ENCODE data around the gene ASH1L. TPM values are rescaled to one million over a fixed set of nuclear protein-coding genes. Genes with fewer than 3 reads are reported as not detected.
A peak's percentile ranks its signal among the peaks of the same experiment; 100 is the strongest.

The ASH1L gene
- total RNA-seq, 1 donor from 2014 or later, result 39.5 TPM

DNA sequence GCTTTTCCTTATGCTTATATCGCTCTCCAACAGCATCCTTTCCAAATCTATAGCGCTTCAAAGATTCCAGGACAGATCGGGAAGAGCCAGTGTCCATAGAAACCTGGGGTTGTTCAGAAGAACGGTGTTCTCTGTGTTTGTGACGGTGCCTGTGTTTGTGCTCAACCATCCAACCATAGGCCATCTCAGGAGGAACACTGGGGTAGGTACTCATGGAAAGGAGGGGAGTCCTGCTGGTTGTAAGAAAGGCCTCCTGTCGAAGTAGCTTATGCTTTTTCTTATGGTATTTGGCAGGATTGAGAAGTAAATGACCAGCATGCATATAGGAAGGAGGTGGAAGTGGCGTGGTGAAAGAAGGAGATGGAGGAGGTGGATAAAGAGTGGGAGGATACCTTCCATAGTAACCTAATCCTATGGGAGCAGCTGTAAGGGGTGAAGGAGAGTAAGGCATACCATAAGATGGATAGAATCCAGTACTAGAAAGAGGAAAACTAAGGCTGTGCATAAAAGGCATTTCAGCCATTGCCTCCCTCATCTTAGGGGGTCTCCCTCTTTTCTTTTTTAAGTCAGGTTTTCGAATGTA is 84.2 kb downstream of the ASH1L start:
- intact Hi-C loops (cut with micrococcal nuclease), result no loop called here
- H3K36me3 Mint-ChIP-seq (ENCODE audit: low read depth), result peaks cover 67% of the 10 kb centered on the region

DNA sequence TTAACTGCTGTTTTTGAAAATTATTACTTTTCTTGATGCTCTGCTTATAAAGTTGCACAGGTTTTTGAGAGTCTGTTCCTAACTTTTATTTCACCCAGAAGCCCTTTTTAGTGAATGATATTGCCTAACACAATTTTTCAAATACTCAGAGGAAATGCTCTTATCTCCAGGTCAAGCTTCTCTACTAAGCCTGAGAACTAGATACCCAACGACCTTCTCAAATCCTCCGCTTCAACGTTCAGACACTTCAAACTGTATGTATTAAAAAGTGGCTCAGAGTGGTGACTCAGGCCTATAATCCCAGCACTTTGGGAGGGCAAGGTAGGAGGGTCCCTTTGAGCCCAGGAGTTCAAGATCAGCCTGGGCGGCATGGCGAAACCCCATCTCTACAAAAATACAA is 88.5 kb downstream of the ASH1L start:
- peaks cover 69% of the 10 kb centered on the region for H3K36me3 Mint-ChIP-seq (ENCODE audit: low read depth)
- DNase-seq (ENCODE audit: low spot score), result no peak
- intact Hi-C loops (cut with micrococcal nuclease), result no loop called here
- H3K4me3 Mint-ChIP-seq (ENCODE audit: low read depth), result no peak overlapping the region
- peaks cover 19% of the 10 kb centered on the region for H3K4me1 Mint-ChIP-seq (ENCODE audit: low read depth)
- no peaks in the 10 kb centered on the region for H3K27me3 Mint-ChIP-seq (ENCODE audit: low read depth)
- peaks cover 28% of the 10 kb centered on the region for H3K9me3 Mint-ChIP-seq
- H3K27ac Mint-ChIP-seq, result no peak overlapping the region

More for the DNA sequence above, 84.2 kb downstream of the ASH1L start:
- H3K4me3 Mint-ChIP-seq (ENCODE audit: low read depth), result no peak overlapping the region
- H3K27ac Mint-ChIP-seq, result no peak overlapping the region
- peaks cover 3% of the 10 kb centered on the region for H3K9me3 Mint-ChIP-seq
- peaks cover 14% of the 10 kb centered on the region for H3K4me1 Mint-ChIP-seq (ENCODE audit: low read depth)
- no peak for DNase-seq (ENCODE audit: low spot score)
- no peaks in the 10 kb centered on the region for H3K27me3 Mint-ChIP-seq (ENCODE audit: low read depth)

DNA sequence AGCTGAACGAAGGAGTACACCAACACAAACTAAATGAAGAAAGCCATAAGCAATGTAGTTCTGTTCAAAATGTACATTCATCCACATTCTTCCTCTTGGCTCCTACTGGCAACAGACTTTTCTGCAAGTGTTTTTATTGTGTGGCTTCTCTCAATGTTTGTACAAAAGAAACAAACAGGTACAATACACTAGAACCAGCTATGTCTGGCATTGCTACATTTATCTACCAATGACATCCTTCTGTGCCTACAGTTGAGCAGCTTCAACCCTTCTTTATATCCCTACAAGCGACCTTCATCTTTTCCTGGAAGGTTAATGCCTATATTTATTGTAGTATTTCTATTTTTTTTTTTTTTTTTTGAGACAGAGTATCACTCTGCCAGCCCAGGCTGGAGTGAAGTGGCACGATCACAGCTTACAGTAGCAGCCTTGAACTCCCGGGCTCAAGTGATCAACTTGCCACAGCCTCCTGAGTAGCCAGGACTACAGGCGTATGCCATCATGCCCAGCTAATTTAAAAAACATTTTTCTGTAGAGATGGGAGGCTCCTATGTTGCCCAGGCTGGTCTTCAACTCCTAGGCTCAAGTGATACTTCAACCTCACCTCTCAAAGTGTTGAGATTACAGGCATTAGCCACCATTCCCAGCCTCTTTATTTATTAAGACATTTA is 89.3 kb downstream of the ASH1L start:
- H3K36me3 Mint-ChIP-seq (ENCODE audit: low read depth), result peaks cover 64% of the 10 kb centered on the region
- no peak overlapping the region for H3K4me3 Mint-ChIP-seq (ENCODE audit: low read depth)
- intact Hi-C loops (cut with micrococcal nuclease), result no loop called here
- no peak overlapping the region for H3K27ac Mint-ChIP-seq
- H3K9me3 Mint-ChIP-seq, result peaks cover 28% of the 10 kb centered on the region
- DNase-seq (ENCODE audit: low spot score), result no peak
- no peaks in the 10 kb centered on the region for H3K27me3 Mint-ChIP-seq (ENCODE audit: low read depth)
- peaks cover 22% of the 10 kb centered on the region for H3K4me1 Mint-ChIP-seq (ENCODE audit: low read depth)

DNA sequence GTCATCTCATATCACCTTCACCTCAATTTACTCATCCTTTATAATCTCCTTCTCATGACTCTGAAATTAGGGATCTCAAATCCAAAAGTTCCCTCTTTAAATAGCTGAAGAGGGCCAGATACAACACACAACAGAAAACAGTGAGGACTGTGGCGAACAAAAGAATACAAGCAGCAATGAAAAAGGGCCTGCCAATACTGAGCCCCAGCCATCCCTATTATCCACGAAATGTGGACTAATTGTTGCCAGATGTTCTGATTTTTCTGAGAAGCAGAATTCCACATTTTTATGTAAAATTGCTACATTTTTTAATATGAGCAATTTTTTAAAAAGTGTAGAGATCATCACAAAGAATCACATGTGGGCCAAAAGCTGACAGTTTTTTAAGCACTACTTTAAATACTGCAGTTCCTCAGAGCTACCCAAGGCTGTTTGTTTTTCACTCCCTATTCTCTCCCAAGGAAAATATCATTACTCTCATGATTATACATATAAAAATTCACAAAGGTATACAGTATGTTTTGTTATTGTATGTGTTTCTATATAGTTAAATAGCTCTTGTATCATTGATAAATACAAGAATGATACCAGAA is 90.0 kb downstream of the ASH1L start:
- no peak for DNase-seq (ENCODE audit: low spot score)
- no peak overlapping the region for H3K27ac Mint-ChIP-seq
- H3K4me1 Mint-ChIP-seq (ENCODE audit: low read depth), result peaks cover 25% of the 10 kb centered on the region
- H3K4me3 Mint-ChIP-seq (ENCODE audit: low read depth), result no peak overlapping the region
- H3K27me3 Mint-ChIP-seq (ENCODE audit: low read depth), result no peaks in the 10 kb centered on the region
- H3K36me3 Mint-ChIP-seq (ENCODE audit: low read depth), result peaks cover 60% of the 10 kb centered on the region
- peaks cover 28% of the 10 kb centered on the region for H3K9me3 Mint-ChIP-seq
- intact Hi-C loops (cut with micrococcal nuclease), result no loop called here

DNA sequence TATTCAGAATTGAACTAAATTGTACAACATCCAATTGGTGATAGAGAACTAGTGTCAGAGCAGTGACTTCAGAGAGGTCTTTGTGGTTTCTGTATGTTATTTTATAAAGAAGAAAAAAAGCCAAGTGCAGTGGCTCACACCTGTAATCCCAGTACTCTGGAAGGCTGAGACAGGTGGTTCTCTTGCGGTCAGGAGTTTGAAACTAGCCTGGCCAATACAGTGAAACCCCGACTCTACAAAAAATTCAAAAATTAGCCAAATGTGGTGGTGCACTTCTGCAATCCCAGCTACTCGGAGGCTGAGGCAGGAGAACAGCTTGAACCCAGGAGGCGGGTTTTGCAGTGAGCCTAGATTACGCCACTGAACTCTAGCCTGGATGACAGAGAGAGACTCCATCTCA is 90.7 kb downstream of the ASH1L start:
- Mint-ChIP-seq H3K4me3 (ENCODE audit: low read depth) (no peak overlapping the region), H3K36me3 (ENCODE audit: low read depth) (peaks cover 60% of the 10 kb centered on the region), H3K27ac (no peak overlapping the region), H3K9me3 (peaks cover 28% of the 10 kb centered on the region), H3K4me1 (ENCODE audit: low read depth) (peaks cover 32% of the 10 kb centered on the region), H3K27me3 (ENCODE audit: low read depth) (no peaks in the 10 kb centered on the region)
- intact Hi-C loops (cut with micrococcal nuclease), result no loop called here
- DNase-seq (ENCODE audit: low spot score), result no peak

DNA sequence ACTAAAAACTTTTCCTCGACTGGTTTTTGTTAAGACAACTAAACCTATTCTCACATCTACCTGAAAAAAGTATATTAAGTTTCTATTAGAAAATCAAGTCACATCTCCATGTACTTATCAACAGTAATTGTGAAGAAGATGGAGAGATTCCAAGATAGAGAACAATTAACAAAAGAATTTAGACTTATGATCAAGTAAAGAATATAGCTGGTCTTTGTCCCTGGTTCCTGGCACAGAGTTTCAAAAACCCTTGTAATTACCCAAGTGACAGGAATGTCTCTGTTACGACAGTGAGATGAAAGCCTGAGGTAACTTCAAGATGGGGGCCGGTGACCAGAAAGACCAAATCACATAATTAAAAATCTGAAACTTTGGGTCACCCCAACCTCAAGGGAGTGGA is 91.6 kb downstream of the ASH1L start:
- H3K4me1 Mint-ChIP-seq (ENCODE audit: low read depth), result peaks cover 39% of the 10 kb centered on the region
- peaks cover 28% of the 10 kb centered on the region for H3K9me3 Mint-ChIP-seq
- H3K27ac Mint-ChIP-seq, result no peak overlapping the region
- intact Hi-C loops (cut with micrococcal nuclease), result no loop called here
- H3K4me3 Mint-ChIP-seq (ENCODE audit: low read depth), result no peak overlapping the region
- peaks cover 65% of the 10 kb centered on the region for H3K36me3 Mint-ChIP-seq (ENCODE audit: low read depth)
- no peak for DNase-seq (ENCODE audit: low spot score)
- H3K27me3 Mint-ChIP-seq (ENCODE audit: low read depth), result no peaks in the 10 kb centered on the region

DNA sequence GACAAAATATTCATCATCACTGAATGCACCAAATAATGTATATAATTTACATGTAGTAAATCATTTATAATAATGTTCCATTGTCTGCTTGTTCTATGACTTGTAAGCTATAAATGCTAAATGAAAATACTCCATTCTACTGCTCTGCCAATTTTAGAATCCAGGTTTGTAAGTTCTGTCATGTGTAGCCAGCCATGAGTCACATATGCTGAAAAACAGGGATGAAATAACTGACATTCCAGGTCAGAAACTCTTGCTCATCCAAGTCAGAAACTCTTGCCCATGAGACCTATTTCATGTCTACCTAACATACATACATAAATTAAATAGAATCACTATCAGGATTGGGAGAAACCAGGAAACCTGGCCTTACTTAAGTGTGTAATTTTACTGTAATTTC is 95.6 kb downstream of the ASH1L start:
- H3K27me3 Mint-ChIP-seq (ENCODE audit: low read depth), result no peaks in the 10 kb centered on the region
- no peak for DNase-seq (ENCODE audit: low spot score)
- intact Hi-C loops (cut with micrococcal nuclease), result loop anchor here (10.0 kb wide), 1 partner anchor 68 kb away; no protein-coding TSS in a partner anchor
- H3K4me3 Mint-ChIP-seq (ENCODE audit: low read depth), result peak overlapping the region; percentile 11
- H3K36me3 Mint-ChIP-seq (ENCODE audit: low read depth), result peaks cover 57% of the 10 kb centered on the region
- H3K4me1 Mint-ChIP-seq (ENCODE audit: low read depth), result peaks cover 43% of the 10 kb centered on the region
- peak overlapping the region; percentile 71 for H3K27ac Mint-ChIP-seq
- H3K9me3 Mint-ChIP-seq, result peaks cover 12% of the 10 kb centered on the region

DNA sequence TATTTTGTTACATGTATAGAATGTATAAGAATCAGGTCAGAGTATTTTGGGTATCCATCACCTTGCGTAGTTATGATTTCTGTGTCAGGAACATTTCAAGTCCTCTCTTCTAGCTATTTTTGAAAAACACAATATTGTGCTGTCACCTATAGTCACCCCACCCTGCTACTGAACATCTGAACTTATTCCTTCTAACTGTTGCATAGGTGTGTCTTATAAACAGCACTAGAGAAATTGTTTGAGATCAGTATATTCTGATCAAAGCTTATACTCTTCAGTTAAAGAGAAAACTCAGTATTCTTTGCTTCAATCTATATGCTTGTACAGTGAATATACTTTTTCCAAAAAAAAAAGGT is 96.0 kb downstream of the ASH1L start:
- peaks cover 42% of the 10 kb centered on the region for H3K4me1 Mint-ChIP-seq (ENCODE audit: low read depth)

DNA sequence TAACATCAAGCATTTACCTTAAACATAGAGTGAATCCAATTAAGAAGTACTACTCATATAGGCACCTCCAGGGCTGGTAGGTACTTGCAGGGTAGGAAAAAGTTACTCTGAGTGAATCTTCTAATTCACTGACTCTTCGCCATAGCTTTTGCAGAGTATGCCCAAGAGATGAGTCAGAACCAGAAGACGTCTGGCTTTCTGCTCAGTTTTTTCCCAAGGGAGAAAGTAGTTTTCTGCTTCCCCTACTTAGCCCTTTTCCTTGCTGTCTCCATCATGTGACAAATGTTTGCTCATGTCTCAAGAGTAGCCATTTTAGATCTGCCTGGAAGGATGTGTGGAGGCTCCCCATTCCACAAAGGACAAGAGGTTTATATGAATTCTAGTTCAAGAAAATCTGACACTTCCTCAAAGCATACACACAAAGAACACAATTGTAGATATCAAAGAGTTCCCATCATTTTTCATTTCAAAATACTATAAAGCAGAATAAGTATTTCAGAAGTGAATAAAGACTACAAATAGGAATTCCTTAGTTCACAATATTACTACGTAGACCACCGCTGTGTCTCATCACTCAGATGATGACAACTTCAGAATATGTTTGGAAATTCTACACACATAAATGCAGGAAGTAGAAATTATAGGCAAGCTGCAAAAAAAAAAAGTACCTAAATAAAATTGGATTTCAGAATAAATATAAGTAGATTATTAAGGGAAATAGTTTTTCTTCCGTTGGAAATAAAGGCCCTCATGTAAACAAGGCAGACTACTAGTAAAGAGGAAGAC is 98.5 kb downstream of the ASH1L start:
- intact Hi-C loops (cut with micrococcal nuclease), result loop anchor here (10.0 kb wide), 1 partner anchor 71 kb away; no protein-coding TSS in a partner anchor
- no peak for DNase-seq (ENCODE audit: low spot score)
- peak overlapping the region; percentile 43 for H3K27ac Mint-ChIP-seq
- H3K4me3 Mint-ChIP-seq (ENCODE audit: low read depth), result no peak overlapping the region
- H3K27me3 Mint-ChIP-seq (ENCODE audit: low read depth), result no peaks in the 10 kb centered on the region
- H3K4me1 Mint-ChIP-seq (ENCODE audit: low read depth), result peaks cover 42% of the 10 kb centered on the region
- no peaks in the 10 kb centered on the region for H3K9me3 Mint-ChIP-seq
- peaks cover 54% of the 10 kb centered on the region for H3K36me3 Mint-ChIP-seq (ENCODE audit: low read depth)

More for the DNA sequence above, 96.0 kb downstream of the ASH1L start:
- peaks cover 57% of the 10 kb centered on the region for H3K36me3 Mint-ChIP-seq (ENCODE audit: low read depth)
- no peaks in the 10 kb centered on the region for H3K27me3 Mint-ChIP-seq (ENCODE audit: low read depth)
- H3K27ac Mint-ChIP-seq, result peak overlapping the region; percentile 84
- peak overlapping the region; percentile 23 for H3K4me3 Mint-ChIP-seq (ENCODE audit: low read depth)
- intact Hi-C loops (cut with micrococcal nuclease), result loop anchor here (10.0 kb wide), 1 partner anchor 68 kb away; no protein-coding TSS in a partner anchor
- DNase-seq (ENCODE audit: low spot score), result no peak
- peaks cover 8% of the 10 kb centered on the region for H3K9me3 Mint-ChIP-seq

DNA sequence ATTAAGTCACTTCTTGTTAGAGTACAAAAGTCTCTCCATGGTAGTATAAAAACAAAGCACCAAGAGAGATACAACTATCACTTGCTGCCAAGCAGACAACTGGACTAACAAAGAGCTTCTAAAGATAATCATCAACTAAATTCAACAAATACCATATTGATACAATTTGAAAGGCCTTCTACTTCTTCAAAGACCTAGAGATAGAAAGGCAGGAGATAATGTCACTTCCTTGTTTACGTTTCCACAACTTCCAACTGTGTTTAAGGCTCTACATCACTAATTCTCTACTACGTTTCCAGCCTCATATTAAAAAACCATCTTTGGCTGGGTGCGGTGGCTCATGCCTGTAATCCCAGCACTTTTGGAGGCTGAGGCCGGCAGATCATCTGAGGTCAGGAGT is 104.5 kb downstream of the ASH1L start:
- no peaks in the 10 kb centered on the region for H3K27me3 Mint-ChIP-seq (ENCODE audit: low read depth)
- H3K36me3 Mint-ChIP-seq (ENCODE audit: low read depth), result peaks cover 57% of the 10 kb centered on the region
- no peak for DNase-seq (ENCODE audit: low spot score)
- H3K4me3 Mint-ChIP-seq (ENCODE audit: low read depth), result no peak overlapping the region
- H3K4me1 Mint-ChIP-seq (ENCODE audit: low read depth), result peaks cover 24% of the 10 kb centered on the region
- no peaks in the 10 kb centered on the region for H3K9me3 Mint-ChIP-seq
- H3K27ac Mint-ChIP-seq, result no peak overlapping the region
- intact Hi-C loops (cut with micrococcal nuclease), result no loop called here

DNA sequence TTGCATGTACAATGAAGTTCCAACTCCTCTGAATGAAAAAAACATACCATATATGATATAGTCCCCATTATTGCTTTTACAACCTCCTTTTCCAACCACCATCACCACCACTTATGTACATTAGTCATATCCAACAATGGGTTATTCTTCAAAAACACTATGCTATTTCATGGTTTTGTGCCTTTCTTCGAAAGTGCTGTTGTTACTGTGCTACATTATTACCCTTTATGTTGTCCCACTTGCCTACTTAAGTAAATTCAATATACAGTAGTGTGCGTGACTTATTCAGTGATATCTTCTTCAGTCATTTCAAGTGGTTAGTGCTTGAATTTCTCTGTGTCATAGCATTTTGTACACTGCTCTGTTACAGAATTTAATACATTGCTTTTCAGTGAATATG is 105.3 kb downstream of the ASH1L start:
- H3K27me3 Mint-ChIP-seq (ENCODE audit: low read depth), result no peaks in the 10 kb centered on the region
- H3K4me3 Mint-ChIP-seq (ENCODE audit: low read depth), result no peak overlapping the region
- no peak for DNase-seq (ENCODE audit: low spot score)
- H3K9me3 Mint-ChIP-seq, result no peaks in the 10 kb centered on the region
- H3K27ac Mint-ChIP-seq, result peak overlapping the region; percentile 10
- intact Hi-C loops (cut with micrococcal nuclease), result no loop called here
- peaks cover 51% of the 10 kb centered on the region for H3K36me3 Mint-ChIP-seq (ENCODE audit: low read depth)
- H3K4me1 Mint-ChIP-seq (ENCODE audit: low read depth), result peaks cover 24% of the 10 kb centered on the region

DNA sequence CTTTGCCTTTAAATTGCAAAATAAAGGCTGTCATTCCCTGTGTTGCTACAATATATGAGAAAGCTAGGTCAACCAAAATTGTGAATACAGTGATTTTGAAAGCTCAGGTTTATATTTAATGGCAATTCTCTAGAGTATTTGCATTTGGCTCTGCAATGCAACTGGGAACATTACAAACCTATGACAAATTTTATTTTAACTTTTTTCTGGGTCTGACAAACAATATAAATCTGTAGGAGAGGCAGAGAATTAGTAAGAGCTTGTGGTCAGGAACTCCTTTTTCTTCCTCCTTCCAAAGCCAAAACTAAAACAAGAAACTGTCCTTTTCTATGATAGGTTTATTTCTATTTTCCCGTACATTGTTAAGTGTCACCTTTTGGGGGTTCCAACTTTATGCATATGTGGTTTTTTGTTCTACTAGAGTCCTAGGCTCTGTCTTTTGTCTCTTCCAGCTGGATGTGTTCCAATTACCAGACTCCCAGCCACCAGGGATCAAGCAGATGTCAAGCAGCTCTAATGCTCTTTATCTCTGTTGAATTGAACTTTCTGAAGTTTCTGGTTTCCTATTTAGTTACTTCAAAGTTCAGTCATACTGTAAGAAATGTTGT is 106.9 kb downstream of the ASH1L start:
- H3K27me3 Mint-ChIP-seq (ENCODE audit: low read depth), result no peaks in the 10 kb centered on the region
- intact Hi-C loops (cut with micrococcal nuclease), result no loop called here
- H3K4me3 Mint-ChIP-seq (ENCODE audit: low read depth), result no peak overlapping the region
- no peak overlapping the region for H3K27ac Mint-ChIP-seq
- peaks cover 16% of the 10 kb centered on the region for H3K4me1 Mint-ChIP-seq (ENCODE audit: low read depth)
- no peak for DNase-seq (ENCODE audit: low spot score)
- no peaks in the 10 kb centered on the region for H3K9me3 Mint-ChIP-seq
- H3K36me3 Mint-ChIP-seq (ENCODE audit: low read depth), result peaks cover 40% of the 10 kb centered on the region

Data from activated T-helper 2 cell treated with anti-CD3 and anti-CD28 coated beads, Interferon-gamma antibody, Interleukin-2, Interleukin-4, amounts not matched to agents 10 μg/mL and 5 μg/mL and 100 μg/mL, durations not matched to agents 14 hours and 24 hours and 36 hours (primary cell).